GM21717 (cell line): ENCODE results near the gene BABAM2.

Experiments used
- ATAC-seq: cut with Tn5 transposase; IDR thresholded peaks from one replicate; pipeline ENCODE4 v1.9.1; 2021; ENCODE audit warnings: mild to moderate bottlenecking, moderate library complexity; ENCODE audit not compliant: unreplicated experiment

The BABAM2 gene

GRCh38 chr2:27907547-27907946, 17.0 kb downstream of the BABAM2 start:
- ATAC-seq, result no peak

- no peak for ATAC-seq
Measured at GRCh38 chr2:27909901-27910300, 19.4 kb downstream of the BABAM2 start.

- no peak for ATAC-seq
Measured at GRCh38 chr2:27911458-27912210, 21.1 kb downstream of the BABAM2 start.

GRCh38 chr2:27912512-27912911, 22.0 kb downstream of the BABAM2 start:
- no peak for ATAC-seq

- no peak for ATAC-seq
Measured at GRCh38 chr2:27914041-27914804, 23.7 kb downstream of the BABAM2 start.

- ATAC-seq, result no peak
Measured at GRCh38 chr2:27914805-27915175, 24.3 kb downstream of the BABAM2 start.

GRCh38 chr2:27915191-27915590, 24.7 kb downstream of the BABAM2 start:
- no peak for ATAC-seq

- no peak for ATAC-seq
Measured at GRCh38 chr2:27915874-27916273, 25.3 kb downstream of the BABAM2 start.

- no peak for ATAC-seq
Measured at GRCh38 chr2:27916293-27916995, 25.9 kb downstream of the BABAM2 start.

- no peak for ATAC-seq
Measured at GRCh38 chr2:27920148-27920885, 29.8 kb downstream of the BABAM2 start.

- no peak for ATAC-seq
Measured at GRCh38 chr2:27921424-27921823, 30.9 kb downstream of the BABAM2 start.

GRCh38 chr2:27921880-27922547, 31.5 kb downstream of the BABAM2 start:
- ATAC-seq, result no peak

- ATAC-seq, result no peak
Measured at GRCh38 chr2:27922842-27923241, 32.3 kb downstream of the BABAM2 start.

- no peak for ATAC-seq
Measured at GRCh38 chr2:27925766-27926472, 35.4 kb downstream of the BABAM2 start.

GRCh38 chr2:27929916-27930486, 39.5 kb downstream of the BABAM2 start:
- ATAC-seq, result no peak

GRCh38 chr2:27931361-27931950, 40.9 kb downstream of the BABAM2 start:
- ATAC-seq, result no peak

- no peak for ATAC-seq
Measured at GRCh38 chr2:27932396-27932795, 41.9 kb downstream of the BABAM2 start.

- no peak for ATAC-seq
Measured at GRCh38 chr2:27935026-27935425, 44.5 kb downstream of the BABAM2 start.

GRCh38 chr2:27940090-27940671, 49.7 kb downstream of the BABAM2 start:
- no peak for ATAC-seq
